Right kidney (tissue), 1 donor: ENCODE measurements around the gene HERC4.
A peak's percentile ranks its signal among the peaks of the same experiment; 100 is the strongest.
"Not testable (repeated sequence)": the region's sequence is repeated elsewhere in the genome, so short reads cannot be mapped to it uniquely, and the experiment has no call there.

Source experiments
- DNase-seq: peaks from one replicate; pipeline ENCODE4 v3.0.0-alpha.2; 2016

The HERC4 gene

DNA sequence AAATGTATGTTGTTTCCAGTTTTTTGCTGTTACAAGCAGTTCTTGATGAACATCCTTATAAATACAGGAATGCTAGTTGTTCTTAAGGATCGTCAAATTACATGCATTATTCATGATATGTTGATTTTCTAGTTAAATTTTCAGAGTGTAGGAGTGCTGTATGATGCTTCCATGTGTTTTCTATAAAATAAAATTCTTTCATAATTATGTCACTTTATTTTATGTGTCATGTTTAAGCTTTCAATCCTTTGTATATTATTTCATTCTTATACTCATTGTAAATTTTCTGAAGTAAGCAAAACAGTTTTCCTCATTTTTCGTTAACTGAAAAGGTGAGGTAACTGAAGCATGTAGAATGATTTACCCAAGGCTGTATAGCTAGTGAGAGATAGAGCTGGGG, 17.4 kb upstream of the HERC4 start:
- no peak for DNase-seq

DNA sequence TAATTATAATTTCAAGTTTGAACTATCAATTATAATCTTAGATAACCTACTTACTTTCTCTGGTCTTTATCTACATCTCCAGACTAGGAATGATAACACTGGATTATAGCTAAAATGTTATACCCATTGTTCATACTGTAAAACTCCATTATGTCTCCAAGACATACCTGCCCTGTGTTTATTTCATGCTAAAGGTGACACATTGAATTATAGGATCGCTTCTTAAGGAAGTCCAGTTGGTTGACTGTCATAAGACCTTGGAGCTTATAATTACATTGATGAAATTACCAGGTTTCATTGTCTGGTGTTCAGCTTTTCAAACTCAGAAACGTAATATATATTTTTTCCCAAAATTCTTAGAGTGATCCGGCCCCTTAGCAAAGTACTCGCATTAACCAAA, 15.5 kb upstream of the HERC4 start:
- no peak for DNase-seq

DNA sequence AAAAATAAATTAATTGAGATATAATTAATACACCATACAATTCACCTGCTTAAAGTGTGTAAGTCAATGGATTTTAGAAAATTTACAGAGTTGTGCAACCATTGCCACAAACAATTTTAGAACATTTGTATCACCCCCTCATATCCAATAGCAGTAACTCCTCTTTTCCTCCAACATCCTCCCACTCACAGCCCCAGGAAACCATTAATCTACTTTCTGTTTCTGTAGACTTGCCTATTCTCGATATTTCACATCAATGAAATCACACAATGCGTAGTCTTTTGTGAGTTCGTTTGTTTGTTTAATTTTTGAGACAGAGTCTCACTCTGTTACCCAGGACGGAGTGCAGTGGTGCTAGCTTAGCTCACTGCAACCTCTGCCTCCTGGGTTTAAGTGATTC, 13.7 kb upstream of the HERC4 start:
- DNase-seq: no peak

GRCh38 chr10:68087685-68088401, 12.8 kb upstream of the HERC4 start:
- no peak for DNase-seq

GRCh38 chr10:68086910-68087684, 12.0 kb upstream of the HERC4 start:
- DNase-seq: no peak

GRCh38 chr10:68086011-68086410, 10.9 kb upstream of the HERC4 start:
- no peak for DNase-seq

DNA sequence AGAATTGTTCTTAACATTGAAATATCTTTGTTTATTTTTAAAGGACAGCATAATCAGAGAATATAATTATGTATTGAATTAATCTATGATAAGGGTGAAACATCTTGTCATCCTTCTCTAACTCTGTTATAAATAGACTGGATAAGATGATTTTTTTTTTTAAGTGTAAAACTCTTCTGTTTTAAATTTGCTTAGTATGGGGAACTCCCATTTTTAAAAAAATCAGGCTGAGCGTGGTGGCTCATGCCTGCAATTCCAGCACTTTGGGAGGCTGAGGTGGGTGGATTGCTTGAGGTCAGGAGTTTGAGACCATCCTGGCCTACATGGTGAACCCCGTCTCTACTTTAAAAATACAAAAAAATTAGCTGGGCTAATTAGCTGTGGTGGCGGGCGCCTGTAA, 9.4 kb upstream of the HERC4 start:
- DNase-seq: no peak

DNA sequence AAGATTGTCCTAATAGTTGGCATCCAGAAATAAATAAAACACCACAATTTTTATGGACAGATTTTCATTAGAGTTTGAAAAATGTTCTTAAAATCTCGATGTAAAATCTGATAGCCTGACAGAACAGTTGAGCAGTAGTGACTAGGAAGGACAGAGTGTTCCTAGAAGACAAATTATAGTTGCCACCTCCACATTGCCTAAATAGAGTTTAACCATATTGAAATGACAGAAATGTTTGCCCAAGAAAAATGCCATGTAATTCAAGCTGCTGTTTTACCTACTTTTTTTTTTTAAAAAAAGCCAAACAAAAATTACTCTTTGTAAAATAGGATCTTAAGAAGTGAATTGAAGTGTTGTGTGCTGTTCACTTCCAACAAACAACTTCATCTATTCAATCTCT, 8.9 kb upstream of the HERC4 start:
- no peak for DNase-seq

GRCh38 chr10:68082872-68083271, 7.8 kb upstream of the HERC4 start:
- no peak for DNase-seq

DNA sequence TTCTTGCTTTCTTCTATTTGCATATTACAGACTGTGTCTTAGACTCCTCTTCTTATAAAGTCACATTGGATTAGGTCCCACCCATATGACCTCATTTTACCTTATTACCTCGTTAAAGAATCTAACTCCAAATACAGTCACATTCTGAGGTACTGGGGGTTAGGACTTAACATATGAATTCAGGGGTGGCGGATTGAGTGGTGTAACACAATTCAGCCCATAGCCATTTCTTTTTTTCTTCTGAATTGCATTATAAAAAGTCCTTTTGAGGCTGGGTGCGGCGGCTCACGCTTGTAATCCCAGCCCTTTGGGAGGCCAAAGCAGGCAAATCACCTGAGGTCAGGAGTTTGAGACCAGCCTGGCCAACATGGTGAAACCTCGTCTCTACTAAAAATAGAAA, 6.8 kb upstream of the HERC4 start:
- DNase-seq: no peak

GRCh38 chr10:68080853-68081431, 5.9 kb upstream of the HERC4 start:
- DNase-seq: no peak

- DNase-seq: no peak
These were observed 4.4 kb upstream of the HERC4 start for GRCh38 chr10:68079434-68079833.

- DNase-seq: no peak
These were observed 1.9 kb upstream of the HERC4 start for GRCh38 chr10:68077026-68077425.

- DNase-seq: not testable (repeated sequence)
These were observed 998 bp upstream of the HERC4 start for GRCh38 chr10:68076081-68076480.

- DNase-seq: peak; percentile 65
These were observed 494 bp upstream of the HERC4 start for GRCh38 chr10:68075550-68076004.

- no peak for DNase-seq
These were observed 880 bp downstream of the HERC4 start for GRCh38 chr10:68074031-68074774.

DNA sequence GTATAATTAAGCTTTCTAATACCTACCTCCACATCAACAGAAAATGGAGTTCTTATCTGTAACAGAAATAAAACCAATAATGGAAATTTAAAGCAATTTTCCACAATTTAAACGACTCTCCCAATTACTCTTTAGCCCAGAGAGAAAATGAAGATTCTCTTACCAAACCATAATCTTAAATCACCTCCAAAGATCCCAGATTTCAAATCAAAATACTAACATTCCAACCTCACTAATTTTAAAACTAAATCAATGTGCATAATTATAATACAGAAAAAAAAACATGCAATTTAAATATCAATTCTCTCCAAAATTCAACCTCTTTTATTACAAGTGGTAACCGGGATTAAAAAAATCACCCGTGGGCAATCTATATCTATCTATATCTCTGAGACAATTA, 1.5 kb downstream of the HERC4 start:
- no peak for DNase-seq

DNA sequence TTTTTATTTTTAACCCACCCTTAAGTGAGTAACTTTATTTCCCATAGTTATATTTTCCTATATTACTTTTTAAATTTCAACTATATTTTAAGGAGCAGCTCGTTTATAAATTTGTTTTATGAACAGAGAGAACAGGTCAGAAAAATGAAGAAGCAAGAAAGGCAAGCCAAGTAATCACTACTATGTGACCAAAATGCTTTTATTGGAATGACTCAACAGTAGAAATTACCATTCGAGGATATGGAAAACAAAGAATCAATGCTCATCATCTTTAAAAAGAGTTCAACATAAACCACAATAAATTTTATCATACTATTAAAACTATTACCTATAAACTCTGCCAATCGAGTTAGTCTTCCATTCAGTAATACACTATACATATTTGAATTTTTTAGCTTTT, 7.6 kb downstream of the HERC4 start:
- DNase-seq: no peak

- DNase-seq: no peak
These were observed 8.1 kb downstream of the HERC4 start for GRCh38 chr10:68067029-68067428.

- DNase-seq: no peak
These were observed 21.5 kb downstream of the HERC4 start for GRCh38 chr10:68053553-68053952.

DNA sequence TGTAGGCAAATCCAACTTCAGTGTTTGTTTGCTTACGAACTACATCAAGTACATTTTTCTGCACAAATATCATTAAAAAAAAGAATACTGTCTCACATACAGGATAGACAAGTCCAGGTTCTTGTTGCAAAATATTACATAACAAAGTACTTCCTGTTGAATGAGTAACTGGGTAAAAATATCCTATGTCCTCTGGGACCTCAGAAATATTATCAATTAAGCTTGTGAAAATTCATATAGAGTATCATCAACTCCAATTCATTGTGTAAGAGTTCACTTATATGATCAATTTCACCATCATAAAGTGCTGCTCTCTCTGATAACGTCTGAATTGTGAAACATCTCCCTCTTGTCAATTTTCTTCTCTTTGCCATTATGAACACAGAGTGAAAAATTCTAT, 22.6 kb downstream of the HERC4 start:
- DNase-seq: no peak

DNA sequence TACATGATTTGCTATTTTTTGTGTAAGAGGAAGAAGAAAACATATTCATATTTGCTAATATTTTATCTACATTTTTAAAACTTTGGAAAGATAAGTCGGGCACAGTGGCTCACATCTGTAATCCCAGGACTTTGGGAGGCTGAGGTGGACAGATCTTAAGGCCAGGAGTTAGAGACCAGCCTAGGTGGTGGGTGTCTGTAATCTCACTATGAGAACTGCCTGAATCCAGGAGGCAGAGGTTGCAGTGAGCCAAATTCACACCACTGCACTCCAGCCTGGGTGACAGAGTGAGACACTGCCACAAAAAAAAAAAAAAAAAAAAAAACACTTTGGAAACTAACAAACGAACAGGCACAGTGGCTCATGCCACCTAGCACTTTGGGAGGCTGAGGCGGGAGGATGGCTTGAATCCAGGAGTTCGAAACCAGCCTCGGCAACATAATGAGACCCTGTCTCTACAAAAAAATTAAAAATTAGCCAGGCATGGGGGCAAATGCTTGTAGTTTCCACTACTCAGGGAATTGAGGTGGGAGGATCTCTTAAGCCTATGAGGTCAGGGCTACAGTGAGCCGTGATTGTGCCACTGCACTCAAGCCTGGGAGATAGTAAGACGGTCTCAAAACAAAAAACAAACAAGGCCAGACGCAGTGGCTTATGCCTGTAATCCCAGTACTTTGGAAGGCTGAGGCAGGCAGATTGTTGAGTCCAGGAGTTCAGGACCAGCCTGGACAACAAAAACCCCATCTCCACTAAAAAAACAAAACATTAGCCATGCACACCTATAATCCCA, 25.6 kb downstream of the HERC4 start:
- no peak for DNase-seq
